Inferior parietal cortex (tissue), 1 donor: ENCODE data around the gene ELN.
"Not testable (repeated sequence)": the region's sequence is repeated elsewhere in the genome, so short reads cannot be mapped to it uniquely, and the experiment has no call there.

Experiments
- DNase-seq: peaks from one replicate; pipeline ENCODE4 v3.0.0-alpha.2; 2016; ENCODE audit errors: extremely low spot score

ELN gene

DNA sequence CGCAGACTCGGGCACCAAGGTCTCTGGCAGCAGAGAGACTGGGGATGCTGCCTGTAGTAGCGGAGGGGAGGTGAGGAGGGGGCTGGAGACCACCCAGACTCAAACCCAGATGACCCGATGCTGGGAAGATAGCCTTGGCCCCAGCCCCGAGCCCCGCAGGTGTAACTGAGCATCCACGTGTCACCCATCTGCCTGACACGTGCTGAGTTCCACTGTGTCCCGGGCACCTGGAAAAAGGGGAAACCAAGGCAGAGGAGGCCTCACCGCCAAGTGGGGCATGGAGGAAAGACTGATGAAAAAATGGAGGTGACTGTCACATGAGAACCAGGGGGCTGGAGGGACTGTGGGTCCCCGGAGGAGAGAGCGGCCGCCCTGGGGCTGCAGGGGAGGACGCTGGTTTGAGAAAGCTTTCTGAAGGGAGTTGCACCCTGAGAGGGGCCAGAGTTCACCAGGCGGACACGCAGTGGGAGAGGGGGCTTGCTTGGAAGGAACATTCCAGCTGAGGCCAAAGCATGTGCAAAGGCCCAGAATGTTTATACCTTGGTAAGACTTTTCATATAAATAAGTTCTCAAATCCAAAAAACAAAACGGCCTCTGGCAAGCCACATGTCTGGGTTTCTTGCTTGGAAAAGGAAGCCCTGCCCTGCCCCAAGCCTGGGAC, 27.4 kb upstream of the ELN start:
- no peak for DNase-seq

DNA sequence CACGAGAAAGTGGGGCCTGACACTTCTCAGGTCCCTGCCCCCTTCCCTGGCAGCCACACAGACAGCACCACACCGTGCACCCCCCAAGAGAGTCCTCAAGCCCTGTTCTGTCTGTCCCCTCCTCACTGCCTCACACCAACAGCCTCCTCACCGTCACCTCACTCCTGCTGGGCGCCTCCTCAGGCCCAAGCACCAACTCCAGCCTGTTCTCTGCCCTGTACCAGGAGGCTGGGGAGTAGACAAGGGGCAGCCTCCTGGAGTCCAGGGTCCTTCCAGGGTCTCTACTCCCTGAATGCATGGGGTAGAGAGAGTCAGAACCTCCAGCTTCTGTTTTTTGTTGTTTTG, 26.9 kb upstream of the ELN start:
- DNase-seq: no peak

DNA sequence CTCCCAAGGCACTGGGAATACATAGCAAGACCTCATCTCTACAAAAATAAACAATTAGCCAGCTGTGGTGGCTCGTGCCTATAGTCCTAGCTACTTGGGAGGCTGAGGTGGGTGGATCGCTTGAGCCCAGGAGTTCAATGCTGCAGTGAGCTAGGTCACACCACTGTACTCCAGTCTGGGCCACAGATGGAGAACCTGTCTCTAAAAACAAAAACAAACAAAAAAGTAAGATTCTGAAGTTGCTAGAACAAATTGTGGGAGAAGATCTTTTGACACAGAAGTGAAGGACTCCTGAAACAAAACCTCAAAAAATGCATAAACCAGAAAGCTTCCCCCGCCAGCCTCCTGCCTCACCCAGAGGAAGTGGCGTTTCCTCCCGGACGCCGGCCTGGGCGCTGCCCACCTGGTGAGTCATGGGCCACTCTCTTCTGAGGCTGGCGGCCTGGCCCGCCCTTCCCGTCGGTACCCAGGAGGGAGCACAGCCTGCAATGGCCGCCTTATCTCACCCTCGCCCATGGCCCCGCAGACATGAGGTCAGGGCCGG, 25.4 kb upstream of the ELN start:
- no peak for DNase-seq

DNA sequence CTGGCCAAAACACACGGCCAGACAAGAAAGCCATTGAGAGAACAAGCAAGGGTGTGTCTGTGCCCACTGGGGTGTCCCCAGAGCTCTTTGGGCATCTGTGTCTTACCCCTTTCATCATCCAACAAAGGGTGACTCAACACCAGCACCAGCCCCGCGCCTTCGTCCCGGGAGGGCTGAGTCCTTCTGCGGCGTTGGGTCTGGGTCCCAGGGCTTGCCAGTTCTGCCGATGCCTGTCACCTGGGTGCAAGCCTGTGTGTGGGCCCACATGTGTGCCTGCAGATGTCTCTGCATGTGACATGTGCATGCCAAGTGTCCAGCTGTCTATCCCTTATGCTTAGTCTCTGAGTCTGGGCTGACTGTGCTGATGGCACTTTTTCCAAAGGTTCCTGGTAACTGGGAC, 24.4 kb upstream of the ELN start:
- DNase-seq: no peak

DNA sequence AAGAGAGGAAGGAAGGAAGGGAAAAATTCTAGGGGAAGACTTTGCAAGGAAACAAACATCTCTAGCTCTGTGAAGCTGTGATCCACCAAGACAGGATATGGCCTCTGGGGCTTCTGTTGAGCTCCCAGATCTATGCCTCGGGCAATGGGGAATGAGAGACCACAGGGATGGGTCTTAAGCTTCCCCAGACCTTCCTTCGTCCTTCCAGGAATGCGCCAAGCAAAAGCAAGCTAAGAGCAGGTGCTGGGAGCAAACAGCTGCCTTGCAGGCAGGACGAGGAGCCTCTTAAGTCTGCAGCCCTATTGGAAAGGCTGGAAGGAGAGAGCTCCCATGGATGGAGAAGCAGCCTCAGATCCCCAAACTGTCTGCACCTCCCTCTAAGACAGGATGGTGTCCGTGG, 21.9 kb upstream of the ELN start:
- DNase-seq: no peak

DNA sequence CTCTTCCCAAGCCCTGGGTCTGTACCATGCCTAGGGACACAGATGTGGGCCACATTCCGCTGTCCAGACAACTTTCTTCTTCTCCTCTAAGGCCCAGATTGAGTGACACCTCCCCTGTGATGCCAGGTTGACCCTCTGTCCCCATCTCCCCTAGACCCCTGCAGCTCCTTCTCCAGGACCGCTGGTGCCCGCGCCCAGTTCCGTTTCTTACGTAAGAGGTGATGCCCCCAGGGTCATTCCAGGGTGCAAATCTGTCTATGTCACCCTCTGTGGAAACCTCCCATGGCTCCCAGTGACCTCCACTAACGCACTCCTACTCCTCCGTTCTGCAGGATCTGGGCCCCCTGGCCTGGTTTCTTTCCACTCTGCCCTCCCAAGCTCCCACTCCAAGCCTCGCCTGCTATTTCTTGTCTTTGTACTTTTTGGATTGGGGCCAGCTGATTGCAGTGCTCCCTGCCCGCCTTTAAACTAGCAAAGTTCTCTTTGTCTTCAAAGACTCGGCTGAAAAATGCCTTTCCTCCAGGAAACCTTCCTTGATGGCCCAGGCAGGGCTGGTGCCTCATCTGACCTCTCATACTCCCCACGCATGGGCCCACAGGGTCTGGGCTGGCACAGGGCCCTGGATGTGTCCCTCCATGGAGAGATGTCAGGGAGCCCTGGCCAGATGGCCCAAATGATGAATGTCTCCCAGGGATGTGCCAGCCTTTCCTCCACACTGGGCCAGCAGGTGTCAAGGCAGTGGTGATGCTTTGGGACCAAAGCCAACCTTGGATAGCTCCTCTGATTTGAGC, 21.3 kb upstream of the ELN start:
- DNase-seq: no peak

DNA sequence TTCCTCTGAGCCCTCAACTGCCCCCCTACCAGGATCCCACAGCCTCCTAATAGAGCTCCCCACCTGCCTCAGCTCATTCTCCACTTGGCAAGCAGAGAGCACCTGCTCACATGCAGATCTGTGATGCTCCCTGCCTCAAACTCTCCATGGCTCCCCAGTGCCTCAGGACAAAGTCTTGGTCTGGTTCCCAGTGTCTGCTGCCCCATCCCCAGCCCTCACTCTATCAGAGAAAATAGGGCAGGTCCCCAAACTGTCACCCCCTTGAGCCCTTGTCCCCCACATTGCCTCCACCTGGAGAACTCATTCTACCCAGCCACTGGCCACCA, 20.8 kb upstream of the ELN start:
- DNase-seq: no peak

DNA sequence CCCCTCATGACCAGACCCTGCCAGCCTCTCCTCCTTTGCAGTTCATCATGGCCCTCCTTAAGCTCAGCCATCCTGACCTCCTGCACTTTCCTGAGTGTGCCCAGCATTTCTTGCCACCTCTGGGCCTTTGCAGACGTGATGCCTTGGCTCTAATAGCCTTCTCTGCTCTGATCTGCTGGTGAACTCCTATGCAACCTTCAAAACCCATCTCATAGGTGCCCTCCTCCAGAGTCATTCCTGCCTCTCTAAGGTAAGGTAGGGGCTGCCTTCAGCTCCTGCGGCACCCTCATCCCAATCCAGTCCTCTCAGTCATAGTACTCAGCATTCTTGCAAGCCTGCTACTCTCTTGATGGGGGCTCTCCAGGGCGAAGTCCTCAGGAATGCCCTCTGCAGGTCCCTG, 19.3 kb upstream of the ELN start:
- DNase-seq: no peak

DNA sequence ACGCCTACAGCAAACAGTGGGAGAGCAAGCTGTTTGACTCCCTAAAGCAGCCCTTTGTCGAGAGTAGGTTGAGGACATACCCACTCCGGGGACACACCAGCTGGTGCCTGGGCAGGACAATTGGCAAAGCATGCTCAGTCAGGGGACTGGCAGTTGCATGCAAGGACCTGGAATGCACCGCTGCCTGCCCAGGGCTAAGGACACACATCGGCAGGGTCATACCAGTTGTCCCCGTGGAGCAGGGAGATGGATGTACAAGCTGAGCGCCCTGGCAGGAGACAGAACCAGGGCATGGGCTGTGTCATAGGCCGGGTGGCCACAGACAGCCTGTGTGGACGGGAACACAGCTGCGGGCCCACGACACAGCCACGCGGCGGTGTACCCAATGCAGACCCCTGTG, 18.3 kb upstream of the ELN start:
- DNase-seq: no peak

DNA sequence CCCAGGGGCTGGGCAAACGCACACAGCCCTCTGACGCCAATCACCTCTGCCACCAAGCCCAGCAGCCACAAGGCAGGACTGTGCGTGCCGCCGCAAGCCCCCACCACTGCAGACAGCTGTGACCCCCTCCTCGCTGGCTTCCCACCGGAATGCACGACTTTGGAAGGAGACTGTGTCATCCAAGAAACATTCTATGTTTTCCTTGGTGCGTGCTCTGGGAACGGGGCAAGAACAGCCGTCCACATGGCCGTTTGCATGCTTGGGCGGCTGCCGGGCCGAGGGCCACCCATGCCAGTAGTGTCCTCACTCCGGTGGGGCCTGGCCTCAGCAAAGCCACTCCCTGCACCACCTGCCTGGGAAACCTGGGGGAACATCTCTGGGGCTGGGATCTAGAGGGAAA, 17.6 kb upstream of the ELN start:
- no peak for DNase-seq

DNA sequence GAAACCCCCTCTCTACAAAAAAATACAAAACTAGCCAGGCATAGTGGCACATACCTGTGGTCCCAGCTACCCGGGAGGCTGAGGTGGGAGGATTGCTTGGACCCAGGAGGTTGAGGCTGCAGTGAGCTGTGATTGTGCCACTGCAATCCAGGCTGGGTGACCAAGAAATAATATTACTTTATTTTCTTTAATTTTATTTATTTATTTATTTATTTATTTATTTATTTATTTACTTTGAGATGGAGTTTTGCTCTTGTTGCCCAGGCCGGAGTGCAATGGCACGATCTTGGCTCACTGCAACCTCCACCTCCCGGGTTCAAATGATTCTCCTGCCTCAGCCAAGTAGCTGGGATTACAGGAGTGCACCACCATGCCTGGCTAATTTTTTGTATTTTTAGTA, 16.6 kb upstream of the ELN start:
- DNase-seq: not testable (repeated sequence)

DNA sequence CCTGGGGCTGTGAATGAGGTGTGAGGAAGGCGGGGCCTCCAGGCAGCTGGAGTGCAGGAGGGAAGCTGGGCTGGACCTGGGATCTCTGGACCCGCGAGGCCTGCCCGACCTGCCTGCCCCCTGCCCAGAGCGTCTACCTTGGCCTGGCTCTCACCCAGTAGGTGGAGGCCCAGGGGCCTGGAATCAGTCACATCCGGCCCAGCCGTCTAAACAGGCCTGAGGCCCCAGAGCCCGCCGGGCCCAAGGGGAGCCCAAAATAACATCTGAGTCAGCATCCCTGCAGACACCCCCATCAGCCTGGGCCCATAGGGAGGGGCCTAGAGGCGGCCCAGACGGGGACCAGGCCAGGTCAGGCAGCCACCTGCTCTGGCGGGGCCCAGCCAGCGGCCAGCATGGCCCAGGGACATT, 15.1 kb upstream of the ELN start:
- no peak for DNase-seq

DNA sequence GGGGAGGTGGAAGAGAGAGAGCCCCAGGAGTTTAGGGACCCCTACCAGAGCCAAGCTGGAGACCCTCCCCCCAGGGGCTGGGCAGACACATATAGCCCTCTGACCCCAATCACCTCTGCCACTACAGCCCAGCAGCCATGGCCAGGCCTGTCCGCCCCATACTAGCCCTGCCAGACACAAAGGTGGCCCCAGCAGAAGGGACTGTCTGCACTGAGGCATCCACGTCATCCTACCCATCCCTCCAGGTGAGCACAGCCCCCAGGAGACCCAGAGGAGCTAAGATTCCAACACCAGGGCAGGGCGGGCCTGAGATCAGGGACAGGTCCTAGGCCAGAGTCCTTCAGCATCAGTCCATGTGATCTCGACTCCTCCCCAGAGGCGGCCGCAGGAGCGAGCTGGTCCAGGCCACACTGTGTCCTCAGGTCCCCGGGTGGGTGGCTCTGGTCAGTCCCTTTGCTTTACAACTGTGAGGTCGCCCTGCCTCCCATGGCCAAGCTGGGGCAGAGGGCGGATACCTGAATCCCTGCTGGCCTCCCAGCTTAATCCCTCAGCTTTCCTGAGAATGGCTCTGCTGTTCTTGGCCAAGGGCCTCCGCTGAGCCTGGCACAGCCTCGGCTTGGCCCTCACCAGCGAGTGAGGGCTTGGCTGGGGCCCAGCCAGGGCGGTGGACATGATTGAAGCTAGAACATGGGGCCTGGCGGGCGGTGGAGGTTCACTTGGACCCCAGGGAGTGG, 14.3 kb upstream of the ELN start:
- DNase-seq: no peak

DNA sequence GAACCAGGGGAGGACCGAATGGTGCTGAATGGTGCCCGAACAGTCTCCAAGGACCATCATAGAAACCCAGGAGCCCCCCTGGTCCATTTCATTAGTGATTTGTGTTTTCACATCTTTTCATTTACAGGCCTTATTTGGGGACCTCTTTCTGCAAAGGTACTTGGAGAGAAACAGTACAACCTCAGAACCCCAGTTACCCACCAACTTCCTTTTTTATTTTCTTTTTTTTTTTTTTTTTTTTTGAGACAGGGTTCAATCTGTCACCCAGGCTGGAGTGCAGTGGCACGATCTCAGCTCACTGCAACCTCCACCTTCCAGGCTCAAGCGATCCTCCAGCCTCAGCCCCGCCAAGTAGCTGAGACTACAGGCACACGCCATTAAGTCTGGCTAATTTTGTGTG, 13.0 kb upstream of the ELN start:
- DNase-seq: no peak

DNA sequence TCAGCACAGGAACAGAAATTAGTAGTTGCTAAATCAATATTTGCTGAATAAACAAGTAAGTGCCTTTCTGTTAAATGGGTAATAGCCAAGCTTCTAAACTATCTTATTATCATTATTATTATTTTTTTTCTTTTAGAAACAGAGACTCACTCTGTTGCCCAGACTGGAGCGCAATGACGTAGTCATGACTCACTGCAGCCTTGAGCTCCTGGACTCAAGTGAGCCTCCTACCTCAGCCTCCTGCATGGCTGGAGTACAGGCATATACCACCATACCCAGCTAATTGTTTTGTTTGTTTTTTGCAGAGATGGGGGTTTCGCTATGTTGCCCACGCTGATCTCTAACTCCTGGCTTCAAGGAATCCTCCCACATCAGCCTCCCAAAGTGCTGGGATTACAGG, 12.3 kb upstream of the ELN start:
- no peak for DNase-seq

DNA sequence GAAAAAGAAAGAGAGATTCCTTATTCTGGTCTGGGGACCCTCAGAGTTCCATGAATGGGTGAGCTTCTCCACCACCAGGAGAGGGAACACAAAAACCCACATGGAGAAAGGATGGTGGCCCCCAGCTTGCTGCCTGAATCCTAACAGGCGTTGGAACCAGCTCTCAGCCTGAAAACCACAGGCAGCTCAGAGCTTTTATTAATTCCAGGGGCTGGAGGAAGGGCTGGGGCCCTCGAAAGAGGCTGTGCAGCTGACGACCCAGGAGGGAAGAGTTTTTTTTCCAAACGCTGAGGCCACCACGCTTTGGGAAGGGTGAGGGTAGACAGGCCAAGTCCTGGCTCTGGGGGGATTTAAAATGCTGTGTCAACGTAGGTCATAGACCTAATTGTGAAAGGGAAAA, 10.8 kb upstream of the ELN start:
- no peak for DNase-seq

DNA sequence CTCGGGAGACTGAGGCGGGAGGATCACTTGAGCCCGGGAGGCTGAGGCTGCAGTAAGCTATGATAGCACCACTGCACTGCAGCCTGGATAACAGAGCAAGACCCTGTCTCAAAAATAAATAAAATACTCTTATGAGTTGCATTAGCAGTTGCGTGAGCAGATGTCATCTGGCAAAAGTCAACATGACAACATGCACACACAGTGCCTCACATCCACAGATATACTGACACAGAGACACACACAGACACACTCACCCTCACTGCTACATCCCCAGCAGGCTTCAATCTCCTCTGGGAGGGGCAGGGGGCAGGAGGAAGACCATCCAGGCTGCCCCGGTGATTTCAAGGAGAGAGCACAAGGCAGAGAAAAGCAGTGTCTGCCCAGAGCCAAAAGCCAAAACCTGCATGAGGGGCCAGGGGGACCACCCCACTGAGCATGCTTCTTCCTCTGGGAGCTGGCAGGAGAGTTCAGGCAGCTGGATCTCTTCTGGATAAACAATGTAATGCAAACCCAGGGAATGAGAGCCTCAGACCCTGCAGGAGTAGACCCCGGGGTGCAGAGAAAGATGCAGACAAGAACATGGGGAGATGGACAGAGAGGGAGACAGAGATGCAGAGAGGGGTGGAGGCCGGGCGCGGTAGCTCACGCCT, 9.6 kb upstream of the ELN start:
- no peak for DNase-seq

DNA sequence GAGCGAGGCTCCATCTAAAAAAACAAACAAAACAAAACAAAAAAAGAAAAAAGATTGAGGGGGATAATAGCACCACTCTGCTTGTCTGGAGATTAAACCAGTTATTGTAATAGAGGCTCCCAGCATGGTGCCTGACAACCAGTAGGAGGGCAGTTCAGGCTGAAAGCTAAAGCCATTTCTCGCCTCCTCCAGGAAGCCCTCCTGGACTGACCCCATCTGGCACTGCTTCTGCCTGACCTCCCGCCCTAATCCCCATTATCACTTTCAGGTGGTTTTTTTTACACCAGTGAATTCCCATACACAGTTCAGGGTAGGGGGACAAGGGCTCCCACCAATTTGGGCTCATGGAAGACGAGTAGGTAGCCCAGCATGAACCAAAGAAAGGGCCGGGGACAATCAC, 8.8 kb upstream of the ELN start:
- no peak for DNase-seq

DNA sequence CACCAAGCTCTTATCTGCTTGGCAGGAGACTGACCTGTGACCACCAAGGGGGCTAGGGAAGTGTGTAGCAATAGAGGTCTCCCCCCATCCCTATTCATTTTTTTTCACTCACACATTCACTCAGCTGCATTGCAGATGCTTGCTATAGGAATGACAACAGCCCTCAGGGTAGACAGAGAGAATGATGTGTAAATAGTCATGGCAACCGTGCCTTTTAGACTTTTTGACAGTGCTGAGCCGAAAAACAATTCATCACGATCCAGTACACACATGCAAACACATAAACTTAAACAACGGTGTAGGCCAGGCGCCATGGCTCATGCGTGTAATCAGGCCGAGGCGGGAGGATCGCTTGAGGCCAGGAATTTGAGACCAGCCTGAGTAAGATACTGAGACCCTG, 7.6 kb upstream of the ELN start:
- DNase-seq: no peak

DNA sequence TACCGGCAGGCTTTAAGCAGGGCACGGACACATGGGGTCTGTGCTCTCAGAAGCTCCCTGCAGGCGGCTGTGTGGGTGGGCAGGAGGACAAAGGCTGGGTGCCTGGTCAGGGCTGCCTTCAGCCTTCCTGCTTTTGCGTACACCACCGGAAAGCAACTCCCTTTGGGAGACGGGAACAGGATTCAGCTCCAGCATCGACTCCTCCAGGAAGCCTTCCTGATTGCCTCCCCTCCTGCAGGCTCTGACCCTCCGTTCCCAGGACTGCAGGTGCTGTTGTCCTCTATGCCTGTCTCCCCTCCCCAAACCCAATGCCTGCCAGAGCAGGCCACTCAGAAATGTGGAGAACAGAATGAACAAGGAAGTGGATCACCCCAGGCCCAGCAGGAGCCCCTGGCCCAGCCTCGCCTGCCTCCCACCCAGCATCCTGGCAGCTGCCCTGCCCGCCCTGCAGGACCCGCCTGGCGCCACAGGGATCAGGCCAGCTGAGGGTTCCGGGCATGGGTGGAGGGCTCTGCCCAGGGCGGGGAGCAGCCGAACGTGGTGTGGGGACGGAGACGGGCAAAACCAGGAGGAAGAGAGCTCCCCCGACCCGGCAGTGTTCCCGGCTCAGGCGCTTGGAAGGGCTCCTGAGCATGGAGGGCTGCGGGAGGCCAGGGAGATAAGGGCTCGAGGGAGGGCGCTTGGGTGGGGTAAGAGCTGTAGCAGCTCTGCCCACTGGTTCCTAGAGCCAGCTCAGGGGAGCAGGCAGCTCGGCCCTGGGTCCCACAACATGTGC, 6.2 kb upstream of the ELN start:
- no peak for DNase-seq

DNA sequence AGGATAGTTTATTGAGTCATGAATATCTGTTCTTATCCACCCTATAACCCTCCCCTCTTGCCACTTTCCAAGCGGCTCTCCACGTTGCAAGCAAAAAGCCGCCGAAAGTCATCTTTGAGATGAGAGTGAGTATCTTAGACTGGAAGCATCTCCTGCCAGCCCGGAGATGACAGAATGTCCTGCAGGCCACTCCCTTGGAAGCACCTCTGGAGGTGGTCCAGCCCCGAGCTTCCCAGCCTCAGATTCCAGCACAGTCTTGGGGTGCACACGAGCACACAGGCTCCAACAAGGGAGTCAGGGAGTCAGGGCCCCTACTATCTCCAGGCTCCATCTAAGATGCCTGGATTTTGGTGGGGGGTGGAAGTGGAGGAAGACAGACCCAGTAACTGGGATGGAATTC, 5.5 kb upstream of the ELN start:
- no peak for DNase-seq

DNA sequence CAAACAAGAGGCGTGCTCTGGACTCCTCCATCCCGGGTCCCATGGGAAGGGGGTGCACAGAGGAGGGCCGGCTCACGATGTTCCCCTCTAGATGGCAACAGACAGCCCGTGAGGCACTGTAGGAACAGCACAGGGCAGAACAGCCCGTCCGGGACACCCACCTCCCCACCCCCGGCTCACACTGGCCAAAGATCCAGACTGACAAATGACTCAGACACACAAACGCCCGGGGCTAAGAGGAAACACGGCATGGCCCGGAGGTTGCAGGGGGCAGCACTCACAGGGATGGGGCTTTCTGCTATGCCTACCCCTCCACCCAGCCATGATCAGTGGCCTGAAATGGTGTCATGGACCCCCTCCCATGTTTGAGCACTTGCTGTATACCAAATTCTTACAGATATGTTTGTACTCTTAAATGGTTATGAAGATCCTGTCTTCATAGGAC, 4.9 kb upstream of the ELN start:
- no peak for DNase-seq
